Activated T-helper 9 cell treated with anti-CD3 and anti-CD28 coated beads, Interleukin-2, amount 50 U/mL, for 16 hours (primary cell): ENCODE data around the gene RGL3.
"Not testable (repeated sequence)": the region's sequence is repeated elsewhere in the genome, so short reads cannot be mapped to it uniquely, and the experiment has no call there.

Experiments used
- DNase-seq: peaks from one replicate; pipeline ENCODE4 v3.0.0-alpha.2; 2020; ENCODE audit warnings: low read depth

Gene RGL3

GRCh38 chr19:11418549-11419506, at the start of gene RGL3:
TSS of gene RGL3 (minus strand) at chr19:11419314. CDS start at chr19:11419278, 36 bp downstream.
- no peak for DNase-seq

GRCh38 chr19:11468266-11468845, 49.2 kb upstream of the RGL3 start:
- DNase-seq, result not testable (repeated sequence)

DNA sequence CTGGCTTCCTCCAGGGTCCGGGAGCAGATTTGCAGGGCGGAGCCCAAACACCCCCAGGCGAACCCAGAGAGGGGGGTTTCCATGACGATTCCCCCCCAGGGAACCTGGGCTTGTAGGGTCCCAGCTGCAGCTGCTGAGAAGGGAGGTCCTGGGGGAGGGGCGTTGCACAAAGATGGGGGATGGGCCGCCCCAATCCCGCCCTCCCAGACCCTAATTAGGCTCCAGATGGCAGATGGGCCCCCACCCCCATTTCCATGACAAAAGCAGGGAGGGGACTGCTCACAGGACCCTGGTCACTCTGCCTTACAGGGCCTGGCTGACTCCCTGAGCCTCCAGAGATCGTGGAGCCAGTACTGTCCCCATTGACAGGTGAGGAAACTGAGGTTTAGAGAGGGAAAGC, 46.5 kb upstream of the RGL3 start:
- DNase-seq, result no peak

- DNase-seq, result no peak
Measured at GRCh38 chr19:11464333-11465265, 45.5 kb upstream of the RGL3 start.

GRCh38 chr19:11463391-11463790, 44.3 kb upstream of the RGL3 start:
- DNase-seq, result no peak

DNA sequence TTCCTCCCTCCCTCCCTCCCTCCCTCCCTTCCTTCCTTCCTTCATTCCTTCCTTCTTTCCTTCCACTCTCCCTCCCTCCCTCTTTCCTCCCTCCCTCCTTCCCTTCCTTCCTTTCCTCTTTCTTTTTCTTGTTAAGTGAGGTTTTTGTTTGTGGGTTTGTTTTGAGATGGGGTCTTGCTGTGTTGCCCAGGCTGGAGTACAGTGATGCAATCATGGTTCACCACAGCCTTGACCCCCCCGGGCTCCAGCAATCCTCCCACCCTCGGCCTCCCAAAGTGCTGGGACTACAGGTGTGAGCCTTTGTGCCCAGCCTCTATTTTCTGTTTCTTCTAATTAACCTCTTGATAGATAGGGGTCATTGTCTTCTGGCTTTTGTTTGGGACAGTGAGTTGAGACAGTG, 42.3 kb upstream of the RGL3 start:
- DNase-seq, result no peak

- DNase-seq, result no peak
Measured at GRCh38 chr19:11460207-11460606, 41.1 kb upstream of the RGL3 start.

GRCh38 chr19:11458912-11459311, 39.8 kb upstream of the RGL3 start:
- DNase-seq, result not testable (repeated sequence)

- DNase-seq, result no peak
Measured at GRCh38 chr19:11458236-11458900, 39.3 kb upstream of the RGL3 start.

- no peak for DNase-seq
Measured at GRCh38 chr19:11457831-11458230, 38.7 kb upstream of the RGL3 start.

GRCh38 chr19:11457115-11457514, 38.0 kb upstream of the RGL3 start:
- DNase-seq, result no peak

GRCh38 chr19:11456659-11457058, 37.5 kb upstream of the RGL3 start:
- no peak for DNase-seq

- not testable (repeated sequence) for DNase-seq
Measured at GRCh38 chr19:11455233-11455554, 36.1 kb upstream of the RGL3 start.

DNA sequence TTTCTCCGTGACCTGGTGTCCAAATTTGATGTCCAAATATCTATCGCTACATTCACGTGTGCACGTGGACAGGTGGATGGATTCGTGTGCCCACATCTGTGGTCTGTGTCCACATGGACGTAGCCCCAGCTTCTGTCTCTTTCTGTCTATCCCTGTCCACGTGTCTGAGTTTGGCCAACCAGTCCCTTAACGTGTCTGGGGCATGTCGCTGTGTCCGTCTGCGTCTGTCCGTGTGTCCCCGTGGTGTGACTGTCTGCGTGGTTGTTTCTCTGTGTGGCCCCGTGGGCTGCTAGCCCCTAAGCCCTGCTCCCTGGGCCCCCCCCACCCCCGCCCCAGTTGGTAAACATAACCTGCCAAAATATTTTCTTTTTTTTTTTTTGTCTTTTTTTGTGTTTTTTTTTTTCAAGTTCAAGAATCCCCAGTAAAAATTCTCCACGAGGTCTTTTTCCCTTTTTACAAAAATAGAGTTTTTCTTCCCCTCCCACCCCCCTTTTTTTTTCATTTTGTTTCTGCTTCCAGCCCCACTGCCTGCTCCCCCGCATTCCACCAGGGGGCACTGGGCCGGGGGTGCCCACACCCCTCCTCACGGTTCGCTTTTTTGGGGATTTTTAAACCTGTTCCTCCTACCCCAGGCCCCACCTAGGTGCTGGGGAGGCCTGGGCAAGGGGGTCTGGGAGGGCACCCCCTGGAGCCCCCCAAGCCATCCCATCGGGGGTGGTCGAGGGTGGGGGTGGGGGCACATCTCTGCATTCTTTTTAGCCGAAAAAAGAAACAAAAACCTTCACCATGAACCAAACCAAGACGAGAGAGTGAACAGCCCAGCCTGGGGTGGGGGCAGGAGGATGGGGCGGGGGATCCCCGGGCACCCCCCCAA, 34.6 kb upstream of the RGL3 start:
- DNase-seq, result no peak

DNA sequence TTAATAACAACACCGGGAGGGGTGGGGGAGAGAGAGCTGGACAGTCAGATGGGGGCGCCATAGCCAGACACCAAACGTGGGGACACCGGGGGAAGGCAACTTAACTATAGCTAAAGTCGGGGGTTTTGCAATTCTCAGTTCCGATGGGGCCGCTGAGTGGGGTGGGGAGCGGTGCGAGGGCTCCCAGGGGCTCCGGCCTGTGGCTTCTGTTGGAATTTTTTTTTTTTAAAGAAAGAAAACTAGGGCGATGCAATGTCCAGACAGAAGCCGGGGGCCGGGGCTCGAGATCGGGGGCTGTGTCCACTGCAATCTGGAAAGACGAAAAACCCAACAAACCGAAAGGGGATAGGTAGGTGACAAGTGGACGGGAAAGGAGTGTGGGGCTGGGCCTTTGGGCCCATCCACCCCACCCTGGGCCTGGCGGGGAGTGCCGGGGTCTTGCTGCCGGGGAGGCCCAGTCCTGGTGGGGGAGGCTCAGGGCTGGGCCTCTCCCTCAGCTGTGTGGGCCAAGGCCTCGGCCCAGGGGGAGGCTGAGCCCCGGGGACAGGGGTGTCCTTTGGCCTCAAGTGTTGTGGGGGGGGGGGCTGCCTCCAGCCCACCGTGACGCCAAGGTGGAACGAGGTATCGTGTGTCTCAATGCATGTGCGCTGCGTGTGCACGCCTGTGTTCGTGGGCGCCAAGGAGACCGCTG, 33.7 kb upstream of the RGL3 start:
- no peak for DNase-seq

DNA sequence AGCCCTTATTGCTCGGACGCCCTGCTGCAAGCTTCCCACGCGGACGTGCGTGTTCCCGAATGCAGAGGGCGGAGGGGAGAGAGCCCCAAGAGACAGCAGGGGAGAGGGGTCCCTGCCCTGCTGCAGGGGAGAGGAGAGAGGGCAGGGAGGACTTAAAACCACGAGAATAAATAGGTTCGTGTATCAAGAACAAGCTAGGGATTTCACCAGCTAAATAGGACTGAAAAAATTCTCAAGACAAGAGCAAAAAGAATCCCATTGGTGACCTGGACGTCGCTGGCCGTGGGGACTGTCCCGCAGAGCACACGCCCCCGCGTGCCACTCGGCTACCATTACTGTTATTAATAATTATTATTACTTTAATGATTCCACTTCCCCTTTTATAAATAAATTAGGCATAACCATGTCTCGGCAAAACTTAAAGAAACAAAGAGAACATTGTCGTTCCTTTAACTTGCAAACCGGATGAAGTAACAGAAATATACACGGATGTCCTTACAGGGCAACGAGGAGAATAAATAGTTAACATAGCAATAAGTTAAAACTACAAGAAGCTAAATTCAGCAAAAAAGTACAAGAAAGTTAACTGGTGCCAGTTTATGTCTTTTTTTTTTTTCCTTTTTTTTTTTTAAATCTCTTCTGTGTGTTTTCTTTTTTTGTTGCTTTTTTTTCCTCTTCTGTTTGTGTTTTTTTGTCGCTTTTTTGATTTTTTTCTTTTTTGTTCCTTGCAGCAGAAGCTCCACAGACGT, 32.9 kb upstream of the RGL3 start:
- no peak for DNase-seq

DNA sequence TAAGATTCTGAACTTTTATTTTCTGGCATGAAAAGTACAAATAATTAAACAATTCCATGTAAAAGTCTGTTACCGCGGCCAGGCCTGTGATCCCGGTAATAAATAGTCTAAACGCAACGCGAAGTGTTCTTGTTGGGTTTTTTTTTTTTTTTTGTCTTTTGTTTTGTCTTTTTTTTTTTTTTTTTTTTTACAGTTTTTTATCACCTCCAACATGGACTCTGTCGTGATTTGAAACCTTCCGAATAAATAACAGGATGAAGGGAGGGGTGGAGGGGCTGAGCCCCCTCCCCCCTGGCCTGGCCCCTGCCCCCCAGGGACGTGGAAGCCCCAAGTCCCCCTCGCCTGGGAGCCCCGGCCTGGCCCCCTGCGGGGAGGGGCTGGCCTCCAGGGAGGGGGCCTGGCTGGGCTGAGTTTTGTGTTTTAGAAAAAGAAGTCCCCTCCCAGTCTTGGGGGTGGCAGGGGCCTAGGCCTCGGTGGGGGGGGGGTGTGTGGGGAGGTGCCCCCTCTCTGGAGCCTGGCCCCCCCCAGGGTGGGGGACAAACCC, 32.3 kb upstream of the RGL3 start:
- DNase-seq, result no peak

DNA sequence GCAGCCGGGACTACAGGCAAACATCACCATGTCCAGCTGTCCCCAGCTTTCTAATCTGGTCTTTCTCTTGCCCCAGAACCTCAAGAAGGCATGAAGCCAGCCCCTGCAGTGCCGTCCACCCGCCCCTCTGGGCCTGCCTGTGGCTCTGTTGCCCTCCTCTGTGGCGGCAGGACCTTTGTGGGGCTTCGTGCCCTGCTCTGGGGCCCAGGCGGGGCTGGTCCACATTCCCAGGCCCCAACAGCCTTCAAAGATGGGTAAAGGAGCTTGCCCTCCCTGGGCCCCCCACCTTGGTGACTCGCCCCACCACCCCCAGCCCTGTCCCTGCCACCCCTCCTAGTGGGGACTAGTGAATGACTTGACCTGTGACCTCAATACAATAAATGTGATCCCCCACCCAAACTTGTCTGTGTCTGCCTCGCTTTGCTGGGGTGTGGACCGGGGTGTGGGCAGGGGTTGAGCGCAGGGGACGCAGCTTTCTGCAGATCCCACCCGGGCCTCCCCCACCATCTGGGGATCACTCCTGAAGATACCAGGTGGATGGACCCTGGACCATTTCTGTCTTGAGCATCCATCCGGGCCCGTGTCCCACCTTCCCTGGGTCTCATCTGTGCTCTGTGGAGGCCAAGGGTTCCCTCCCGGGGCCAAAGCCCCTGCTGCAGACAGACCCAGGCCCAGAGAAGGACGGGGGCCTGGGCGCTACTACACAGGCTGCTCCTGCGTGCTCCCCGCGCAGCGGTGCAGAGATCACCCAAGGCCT, 31.6 kb upstream of the RGL3 start:
- DNase-seq, result no peak
